Activated naive CD8-positive, alpha-beta T cell treated with anti-CD3 and anti-CD28 coated beads for 36 hours (primary cell): ENCODE data around the gene PTPA. TPM values are rescaled to one million over a fixed set of nuclear protein-coding genes. Genes with fewer than 3 reads are reported as not detected.

ENCODE experiments used
- DNase-seq: peaks from one replicate; pipeline ENCODE4 v3.0.0; 2021
- H3K27ac Mint-ChIP-seq: one replicate; pipeline ENCODE4 v1.8.0; 2022; ENCODE audit warnings: mild to moderate bottlenecking, moderate library complexity, mixed read lengths
- H3K27me3 Mint-ChIP-seq: one replicate; pipeline ENCODE4 v1.8.0; 2022; ENCODE audit warnings: mild to moderate bottlenecking, mixed read lengths
- H3K36me3 Mint-ChIP-seq: one replicate; pipeline ENCODE4 v1.8.0; 2021; ENCODE audit warnings: mild to moderate bottlenecking, mixed read lengths
- H3K4me1 Mint-ChIP-seq: one replicate; pipeline ENCODE4 v1.8.0; 2021; ENCODE audit warnings: mixed read lengths
- H3K4me3 Mint-ChIP-seq: one replicate; pipeline ENCODE4 v1.8.0; 2022; ENCODE audit warnings: mild to moderate bottlenecking, moderate library complexity, mixed read lengths
- H3K9me3 Mint-ChIP-seq: one replicate; pipeline ENCODE4 v1.8.0; 2022; ENCODE audit warnings: mixed read lengths
- total RNA-seq, 2 experiments: library from RNA; stranded (reverse); gene quantifications; one replicate each; pipeline ENCODE4 v1.2.3, GENCODE V29; 2021

PTPA gene
- total RNA-seq, 2 experiments from 2014 or later: 101 to 104 TPM

GRCh38 chr9:129136446-129137035 lies 25.3 kb downstream of the PTPA start:
- Mint-ChIP-seq H3K36me3 (peaks cover 12% of the 10 kb centered on the region), H3K9me3 (no peaks in the 10 kb centered on the region), H3K4me3 (no peak overlapping the region), H3K27ac (no peak overlapping the region), H3K4me1 (peaks cover 26% of the 10 kb centered on the region), H3K27me3 (no peaks in the 10 kb centered on the region)
- no peak for DNase-seq

GRCh38 chr9:129137292-129138143 lies 26.3 kb downstream of the PTPA start:
- Mint-ChIP-seq H3K36me3 (peaks cover 11% of the 10 kb centered on the region), H3K27me3 (no peaks in the 10 kb centered on the region), H3K4me3 (no peak overlapping the region), H3K4me1 (peaks cover 27% of the 10 kb centered on the region), H3K27ac (peak overlapping the region; percentile 51), H3K9me3 (no peaks in the 10 kb centered on the region)
- no peak for DNase-seq

GRCh38 chr9:129138144-129138462 lies 26.9 kb downstream of the PTPA start:
- H3K27ac Mint-ChIP-seq: no peak overlapping the region
- no peaks in the 10 kb centered on the region for H3K27me3 Mint-ChIP-seq
- peaks cover 17% of the 10 kb centered on the region for H3K36me3 Mint-ChIP-seq
- H3K4me1 Mint-ChIP-seq: peaks cover 31% of the 10 kb centered on the region
- DNase-seq: no peak
- no peaks in the 10 kb centered on the region for H3K9me3 Mint-ChIP-seq
- no peak overlapping the region for H3K4me3 Mint-ChIP-seq

GRCh38 chr9:129138476-129139232 lies 27.4 kb downstream of the PTPA start:
- Mint-ChIP-seq H3K4me1 (peaks cover 33% of the 10 kb centered on the region), H3K27me3 (no peaks in the 10 kb centered on the region), H3K27ac (peak overlapping the region; percentile 99), H3K9me3 (no peaks in the 10 kb centered on the region), H3K36me3 (peaks cover 20% of the 10 kb centered on the region), H3K4me3 (no peak overlapping the region)
- DNase-seq: no peak

GRCh38 chr9:129139233-129139992 lies 28.2 kb downstream of the PTPA start:
- Mint-ChIP-seq H3K4me3 (peak overlapping the region; percentile 89), H3K36me3 (peaks cover 26% of the 10 kb centered on the region)

GRCh38 chr9:129139993-129140396 lies 28.8 kb downstream of the PTPA start:
- Mint-ChIP-seq H3K4me1 (peaks cover 36% of the 10 kb centered on the region), H3K36me3 (peaks cover 26% of the 10 kb centered on the region), H3K9me3 (no peaks in the 10 kb centered on the region), H3K4me3 (peak overlapping the region; percentile 89), H3K27me3 (no peaks in the 10 kb centered on the region), H3K27ac (peak overlapping the region; percentile 99)
- DNase-seq: peak; percentile 83

More at GRCh38 chr9:129139233-129139992, 28.2 kb downstream of the PTPA start:
- Mint-ChIP-seq H3K27me3 (no peaks in the 10 kb centered on the region), H3K27ac (peak overlapping the region; percentile 99), H3K4me1 (peaks cover 36% of the 10 kb centered on the region), H3K9me3 (no peaks in the 10 kb centered on the region)
- peak; percentile 72 for DNase-seq

GRCh38 chr9:129140397-129141065 lies 29.3 kb downstream of the PTPA start:
- peak; percentile 28 for DNase-seq
- H3K27ac Mint-ChIP-seq: peak overlapping the region; percentile 99
- no peaks in the 10 kb centered on the region for H3K27me3 Mint-ChIP-seq
- H3K9me3 Mint-ChIP-seq: no peaks in the 10 kb centered on the region
- peaks cover 36% of the 10 kb centered on the region for H3K4me1 Mint-ChIP-seq
- peaks cover 26% of the 10 kb centered on the region for H3K36me3 Mint-ChIP-seq
- H3K4me3 Mint-ChIP-seq: peak overlapping the region; percentile 89

- peak overlapping the region; percentile 99 for H3K27ac Mint-ChIP-seq
- peak; percentile 41 for DNase-seq
- peaks cover 26% of the 10 kb centered on the region for H3K36me3 Mint-ChIP-seq
- peaks cover 38% of the 10 kb centered on the region for H3K4me1 Mint-ChIP-seq
- H3K4me3 Mint-ChIP-seq: peak overlapping the region; percentile 89
- H3K27me3 Mint-ChIP-seq: no peaks in the 10 kb centered on the region
- no peaks in the 10 kb centered on the region for H3K9me3 Mint-ChIP-seq
Measured at GRCh38 chr9:129141066-129142041, 30.1 kb downstream of the PTPA start.

- no peak for DNase-seq
- Mint-ChIP-seq H3K4me3 (no peak overlapping the region), H3K27ac (peak overlapping the region; percentile 42), H3K9me3 (no peaks in the 10 kb centered on the region), H3K27me3 (no peaks in the 10 kb centered on the region), H3K4me1 (peaks cover 38% of the 10 kb centered on the region), H3K36me3 (peaks cover 22% of the 10 kb centered on the region)
Measured at GRCh38 chr9:129142138-129142935, 31.1 kb downstream of the PTPA start.

GRCh38 chr9:129143031-129143927 lies 32.1 kb downstream of the PTPA start:
- Mint-ChIP-seq H3K36me3 (peaks cover 20% of the 10 kb centered on the region), H3K4me3 (peak overlapping the region; percentile 48), H3K4me1 (peaks cover 38% of the 10 kb centered on the region), H3K9me3 (no peaks in the 10 kb centered on the region), H3K27ac (no peak overlapping the region), H3K27me3 (no peaks in the 10 kb centered on the region)
- DNase-seq: peak; percentile 70

- peaks cover 15% of the 10 kb centered on the region for H3K36me3 Mint-ChIP-seq
- H3K4me3 Mint-ChIP-seq: no peak overlapping the region
- H3K9me3 Mint-ChIP-seq: no peaks in the 10 kb centered on the region
- peaks cover 26% of the 10 kb centered on the region for H3K4me1 Mint-ChIP-seq
- H3K27ac Mint-ChIP-seq: no peak overlapping the region
- H3K27me3 Mint-ChIP-seq: no peaks in the 10 kb centered on the region
- DNase-seq: no peak
Measured at GRCh38 chr9:129145316-129145715, 34.1 kb downstream of the PTPA start.

GRCh38 chr9:129145841-129146292 lies 34.7 kb downstream of the PTPA start:
- peaks cover 15% of the 10 kb centered on the region for H3K36me3 Mint-ChIP-seq
- H3K9me3 Mint-ChIP-seq: no peaks in the 10 kb centered on the region
- no peak for DNase-seq
- H3K27me3 Mint-ChIP-seq: no peaks in the 10 kb centered on the region
- H3K4me1 Mint-ChIP-seq: peaks cover 24% of the 10 kb centered on the region
- H3K4me3 Mint-ChIP-seq: no peak overlapping the region
- H3K27ac Mint-ChIP-seq: no peak overlapping the region
